HCT116 (cell line): ENCODE measurements around the gene SOST.

Experiments used
- CBX3 ChIP-seq: IDR thresholded peaks from 2 replicates; pipeline ENCODE4 v1.6.1; 2012; ENCODE audit warnings: low read depth
- POLR2AphosphoS5 ChIP-seq: IDR thresholded peaks from 2 replicates; pipeline ENCODE4 v1.6.1; 2011; ENCODE audit warnings: mild to moderate bottlenecking, low read depth, low read length, moderate library complexity
- TF ChIP-seq, protein P1 (sequence below), 3 experiments: fragments of 200-600 bp in 1 of 3; sonication (generic) in 1 of 3; IDR thresholded peaks in 2 of 3; conservative IDR thresholded peaks in 1 of 3; 2 replicates each; pipeline ENCODE4 v1.5.1; 2012 to 2017; ENCODE audit warnings: low read depth in 2 of 3, low read length in 2 of 3, antibody characterized with exemption in 1 of 3, borderline replicate concordance in 1 of 3, control low read depth in 1 of 3, mild to moderate bottlenecking in 1 of 3, mixed read lengths in 1 of 3, mixed run types in 1 of 3, moderate library complexity in 1 of 3; ENCODE audit not compliant: insufficient read depth in 1 of 3
- TF ChIP-seq, protein P2 (sequence below): IDR thresholded peaks from 2 replicates; pipeline ENCODE4 v1.6.1; 2012; ENCODE audit warnings: low read depth

- TF ChIP-seq, protein P1, sequence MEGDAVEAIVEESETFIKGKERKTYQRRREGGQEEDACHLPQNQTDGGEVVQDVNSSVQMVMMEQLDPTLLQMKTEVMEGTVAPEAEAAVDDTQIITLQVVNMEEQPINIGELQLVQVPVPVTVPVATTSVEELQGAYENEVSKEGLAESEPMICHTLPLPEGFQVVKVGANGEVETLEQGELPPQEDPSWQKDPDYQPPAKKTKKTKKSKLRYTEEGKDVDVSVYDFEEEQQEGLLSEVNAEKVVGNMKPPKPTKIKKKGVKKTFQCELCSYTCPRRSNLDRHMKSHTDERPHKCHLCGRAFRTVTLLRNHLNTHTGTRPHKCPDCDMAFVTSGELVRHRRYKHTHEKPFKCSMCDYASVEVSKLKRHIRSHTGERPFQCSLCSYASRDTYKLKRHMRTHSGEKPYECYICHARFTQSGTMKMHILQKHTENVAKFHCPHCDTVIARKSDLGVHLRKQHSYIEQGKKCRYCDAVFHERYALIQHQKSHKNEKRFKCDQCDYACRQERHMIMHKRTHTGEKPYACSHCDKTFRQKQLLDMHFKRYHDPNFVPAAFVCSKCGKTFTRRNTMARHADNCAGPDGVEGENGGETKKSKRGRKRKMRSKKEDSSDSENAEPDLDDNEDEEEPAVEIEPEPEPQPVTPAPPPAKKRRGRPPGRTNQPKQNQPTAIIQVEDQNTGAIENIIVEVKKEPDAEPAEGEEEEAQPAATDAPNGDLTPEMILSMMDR (IDR thresholded peaks at IDR 0.05 in 2 of 3, conservative IDR thresholded peaks at IDR 0.05 in 1 of 3; ENCODE audit: borderline replicate concordance in 1 of 3, insufficient read depth in 1 of 3, low read depth in 2 of 3, low read length in 2 of 3), result no peak
- TF ChIP-seq CBX3, result no peak
- TF ChIP-seq, protein P2, sequence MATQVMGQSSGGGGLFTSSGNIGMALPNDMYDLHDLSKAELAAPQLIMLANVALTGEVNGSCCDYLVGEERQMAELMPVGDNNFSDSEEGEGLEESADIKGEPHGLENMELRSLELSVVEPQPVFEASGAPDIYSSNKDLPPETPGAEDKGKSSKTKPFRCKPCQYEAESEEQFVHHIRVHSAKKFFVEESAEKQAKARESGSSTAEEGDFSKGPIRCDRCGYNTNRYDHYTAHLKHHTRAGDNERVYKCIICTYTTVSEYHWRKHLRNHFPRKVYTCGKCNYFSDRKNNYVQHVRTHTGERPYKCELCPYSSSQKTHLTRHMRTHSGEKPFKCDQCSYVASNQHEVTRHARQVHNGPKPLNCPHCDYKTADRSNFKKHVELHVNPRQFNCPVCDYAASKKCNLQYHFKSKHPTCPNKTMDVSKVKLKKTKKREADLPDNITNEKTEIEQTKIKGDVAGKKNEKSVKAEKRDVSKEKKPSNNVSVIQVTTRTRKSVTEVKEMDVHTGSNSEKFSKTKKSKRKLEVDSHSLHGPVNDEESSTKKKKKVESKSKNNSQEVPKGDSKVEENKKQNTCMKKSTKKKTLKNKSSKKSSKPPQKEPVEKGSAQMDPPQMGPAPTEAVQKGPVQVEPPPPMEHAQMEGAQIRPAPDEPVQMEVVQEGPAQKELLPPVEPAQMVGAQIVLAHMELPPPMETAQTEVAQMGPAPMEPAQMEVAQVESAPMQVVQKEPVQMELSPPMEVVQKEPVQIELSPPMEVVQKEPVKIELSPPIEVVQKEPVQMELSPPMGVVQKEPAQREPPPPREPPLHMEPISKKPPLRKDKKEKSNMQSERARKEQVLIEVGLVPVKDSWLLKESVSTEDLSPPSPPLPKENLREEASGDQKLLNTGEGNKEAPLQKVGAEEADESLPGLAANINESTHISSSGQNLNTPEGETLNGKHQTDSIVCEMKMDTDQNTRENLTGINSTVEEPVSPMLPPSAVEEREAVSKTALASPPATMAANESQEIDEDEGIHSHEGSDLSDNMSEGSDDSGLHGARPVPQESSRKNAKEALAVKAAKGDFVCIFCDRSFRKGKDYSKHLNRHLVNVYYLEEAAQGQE, result no peak
- TF ChIP-seq POLR2AphosphoS5, result no peak
Observed at GRCh38 chr17:43722269-43722619, 36.3 kb downstream of the SOST start.
